HepG2 (cell line): ENCODE data around the gene GUK1. TPM values are rescaled to one million over a fixed set of nuclear protein-coding genes. Genes with fewer than 3 reads are reported as not detected.

Experiments
- FOXC1 ChIP-seq: sonication (generic); formaldehyde crosslinking; IDR thresholded peaks from 2 replicates; pipeline ENCODE4 v1.8.0; 2022; ENCODE audit warnings: mild to moderate bottlenecking, missing genetic modification reagents, borderline replicate concordance
- GZF1 ChIP-seq: sonication (generic); formaldehyde crosslinking; IDR thresholded peaks from 2 replicates; pipeline ENCODE4 v1.5.1; 2020; ENCODE audit warnings: mild to moderate bottlenecking, missing genetic modification reagents
- HIVEP1 ChIP-seq: sonication (generic); formaldehyde crosslinking; IDR thresholded peaks from 2 replicates; pipeline ENCODE4 v1.4.0; 2020; ENCODE audit warnings: mild to moderate bottlenecking, missing genetic modification reagents
- HMGXB3 ChIP-seq: sonication (generic); formaldehyde crosslinking; IDR thresholded peaks from 2 replicates; pipeline ENCODE4 v1.4.0; 2020; ENCODE audit warnings: missing genetic modification reagents, borderline replicate concordance
- KAT7 ChIP-seq: IDR thresholded peaks from 2 replicates; pipeline ENCODE4 v1.6.1; 2018; ENCODE audit warnings: borderline replicate concordance, missing compliant biosample characterization
- KDM5A ChIP-seq: fragments of 200-600 bp; sonication (generic); IDR thresholded peaks from 2 replicates; pipeline ENCODE4 v1.7.0; 2018; ENCODE audit warnings: antibody characterized with exemption, mild to moderate bottlenecking, low read length, borderline replicate concordance
- LCORL ChIP-seq, 2 experiments: fragments of 450-650 bp in 1 of 2; sonication (generic) in 1 of 2; formaldehyde crosslinking in 1 of 2; IDR thresholded peaks; 2 replicates each; pipeline versions ENCODE4 v1.5.0 to v1.6.1; 2017 to 2020; ENCODE audit warnings: antibody characterized with exemption in 1 of 2, missing genetic modification reagents in 1 of 2
- LRRFIP1 ChIP-seq: sonication (generic); formaldehyde crosslinking; conservative IDR thresholded peaks from 2 replicates; pipeline ENCODE4 v1.4.0; 2020; ENCODE audit warnings: missing genetic modification reagents
- SETDB1 ChIP-seq: sonication (generic); formaldehyde crosslinking; IDR thresholded peaks from 2 replicates; pipeline ENCODE4 v1.5.1; 2020; ENCODE audit warnings: missing genetic modification reagents, mild to moderate bottlenecking, borderline replicate concordance
- ZBTB2 ChIP-seq: sonication (generic); formaldehyde crosslinking; IDR thresholded peaks from 2 replicates; pipeline ENCODE4 v1.8.0; 2022; ENCODE audit warnings: low read depth, missing genetic modification reagents
- ZBTB20 ChIP-seq: sonication (generic); formaldehyde crosslinking; IDR thresholded peaks from 2 replicates; pipeline ENCODE4 v1.8.1; 2023; ENCODE audit warnings: missing genetic modification reagents, low read depth, mild to moderate bottlenecking, borderline replicate concordance
- ZBTB39 ChIP-seq: sonication (generic); formaldehyde crosslinking; IDR thresholded peaks from 2 replicates; pipeline ENCODE4 v1.5.0; 2020; ENCODE audit warnings: missing genetic modification reagents
- ZMYM3 ChIP-seq: sonication (generic); formaldehyde crosslinking; IDR thresholded peaks from 2 replicates; pipeline ENCODE4 v1.5.1; 2020; ENCODE audit warnings: mild to moderate bottlenecking, missing genetic modification reagents
- ZNF232 ChIP-seq: sonication (generic); formaldehyde crosslinking; IDR thresholded peaks from 2 replicates; pipeline ENCODE4 v1.4.0; 2020; ENCODE audit warnings: missing genetic modification reagents, borderline replicate concordance
- ZNF30 ChIP-seq: sonication (generic); formaldehyde crosslinking; IDR thresholded peaks from 2 replicates; pipeline ENCODE4 v1.5.0; 2020; ENCODE audit warnings: mild to moderate bottlenecking, missing genetic modification reagents
- ZNF383 ChIP-seq: sonication (generic); formaldehyde crosslinking; IDR thresholded peaks from 2 replicates; pipeline ENCODE4 v1.4.0; 2020; ENCODE audit warnings: missing genetic modification reagents, mild to moderate bottlenecking, borderline replicate concordance
- ZNF451 ChIP-seq: sonication (generic); formaldehyde crosslinking; IDR thresholded peaks from 2 replicates; pipeline ENCODE4 v1.5.0; 2020; ENCODE audit warnings: mild to moderate bottlenecking, missing genetic modification reagents
- ZNF678 ChIP-seq: sonication (generic); formaldehyde crosslinking; IDR thresholded peaks from 2 replicates; pipeline ENCODE4 v1.4.0; 2020; ENCODE audit warnings: mild to moderate bottlenecking, missing genetic modification reagents
- ZNF850 ChIP-seq: sonication (generic); formaldehyde crosslinking; conservative IDR thresholded peaks from 2 replicates; pipeline ENCODE4 v1.9.0; 2021; ENCODE audit warnings: mild to moderate bottlenecking, missing genetic modification reagents
- polyA plus RNA-seq, 8 experiments: library from polyadenylated mRNA; depleted of rRNA in 3 of 8; stranded (reverse) in 7 of 8; unstranded in 1 of 8; fragments of >200 nt; fragmentation: Illumina TruSeq in 4 of 8; extraction: Trizol in 4 of 8; gene quantifications; 2 replicates each; pipeline versions ENCODE4 v1.2.1 to v1.2.3, GENCODE V29; 2011 to 2016; ENCODE audit warnings: low read depth in 4 of 8, missing spikeins in 1 of 8, mixed read lengths in 1 of 8; ENCODE audit not compliant: insufficient read depth in 1 of 8
- total RNA-seq, 5 experiments: library from RNA; depleted of rRNA; stranded (reverse); fragments of >200 nt; fragmentation: Illumina TruSeq; extraction: Trizol; gene quantifications; 2 replicates each; pipeline ENCODE4 v1.2.3, GENCODE V29; 2016; ENCODE audit warnings: low read depth in 1 of 5

Gene GUK1
- total and polyA plus RNA-seq, 2 of the 13 experiments (the other 11 are each of a cell fraction or from before 2014, with no cell fraction given) = 116 to 154 TPM

GRCh38 chr1:228139406-228139930, 611 bp upstream of the GUK1 start (continued):
- TF ChIP-seq HMGXB3 (no peak), LCORL (IDR thresholded peaks at IDR 0.05) (no peak), LCORL (CRISPR knock-in tag; IDR thresholded peaks at IDR 0.05) (no peak), FOXC1 (CRISPR knock-in tag) (0 out of 2 replicates have a peak, but pooled peaks have one; percentile 64), SETDB1 (CRISPR knock-in tag) (no peak), ZNF383 (no peak), ZBTB20 (CRISPR knock-in tag) (no peak), ZNF451 (CRISPR knock-in tag) (no peak), ZNF30 (CRISPR knock-in tag) (no peak), ZNF678 (CRISPR knock-in tag) (0 out of 2 replicates have a peak, but pooled peaks have one; percentile 14), LRRFIP1 (CRISPR knock-in tag) (no peak), ZMYM3 (CRISPR knock-in tag) (peak; percentile 90), ZNF232 (CRISPR knock-in tag) (peak; percentile 63; the same call in 1 of the 2 replicates), ZNF850 (CRISPR knock-in tag) (no peak), ZBTB39 (CRISPR knock-in tag) (peak; percentile 43; the same call in 1 of the 2 replicates), ZBTB2 (CRISPR knock-in tag) (peak; percentile 19; the same call in 1 of the 2 replicates), HIVEP1 (CRISPR knock-in tag) (0 out of 2 replicates have a peak, but pooled peaks have one; percentile 6), KAT7 (CRISPR knock-in tag) (no peak), KDM5A (no peak), GZF1 (CRISPR knock-in tag) (no peak)
